Caki2 (cell line): Measurements from ENCODE around the gene DHCR7. TPM values are rescaled to one million over a fixed set of nuclear protein-coding genes. Genes with fewer than 3 reads are reported as not detected.
A peak's percentile ranks its signal among the peaks of the same experiment; 100 is the strongest.
"Not testable (repeated sequence)": the region's sequence is repeated elsewhere in the genome, so short reads cannot be mapped to it uniquely, and the experiment has no call there.

Source experiments
- DNase-seq: peaks from one replicate; pipeline ENCODE4 v3.0.0-alpha.2; 2015; ENCODE audit warnings: low read depth
- in situ Hi-C: cut with HindIII; loops from 2 replicates; pipeline ENCODE4 v1.10.0; 2016; ENCODE audit warnings: low sequenced_read_pairs, low pct_unique_long_range_greater_than_20kb, mixed read lengths
- total RNA-seq: library from RNA; depleted of rRNA; stranded (reverse); fragments of >200 nt; shearing (Covaris generic); gene quantifications from 2 replicates; pipeline ENCODE4 v1.2.3, GENCODE V29; 2014; ENCODE audit warnings: low replicate concordance

The DHCR7 gene
- total RNA-seq, 1 experiment from 2014 or later: 33.1 TPM

DNA sequence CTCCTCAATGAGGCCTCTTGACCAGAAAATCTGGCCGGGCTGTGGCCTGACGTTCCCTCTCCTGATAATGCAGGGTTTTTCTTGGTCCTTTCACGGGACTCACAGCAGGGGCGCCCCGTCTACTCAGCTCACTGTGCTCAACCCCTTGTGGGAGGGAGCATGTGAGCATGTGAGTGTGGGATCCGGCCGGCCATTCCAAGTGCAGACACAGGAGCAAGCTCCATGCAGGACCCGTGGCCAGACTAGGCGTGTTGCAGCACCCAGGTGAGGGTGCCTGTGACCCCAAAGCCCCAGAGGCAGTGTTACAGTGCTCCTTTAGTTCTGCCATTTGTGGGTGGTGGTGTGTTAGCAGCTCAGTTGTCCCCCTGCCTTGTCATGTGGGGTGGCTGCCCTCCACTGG is 18.0 kb downstream of the DHCR7 start:
- DNase-seq: no peak
- in situ Hi-C loops: no loop called here

DNA sequence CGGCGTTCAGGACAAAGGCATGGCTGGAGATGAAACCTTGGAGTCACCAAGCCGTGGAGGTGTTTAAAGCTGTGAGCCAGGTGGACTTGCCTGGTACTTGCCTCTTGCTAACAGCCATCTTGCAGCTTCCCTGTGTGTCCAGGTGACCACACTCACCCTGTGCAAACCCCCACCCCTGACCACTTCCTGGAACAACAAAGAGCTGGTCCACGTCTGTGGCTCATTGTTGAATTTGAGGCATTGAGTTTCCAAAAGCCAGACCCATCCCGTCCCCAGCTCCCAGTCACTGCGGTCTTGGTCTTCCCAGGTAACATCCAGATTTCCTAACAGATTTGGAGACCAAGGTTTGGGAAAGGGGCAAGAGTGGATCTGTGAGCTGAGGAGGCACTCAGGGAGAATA is 18.5 kb downstream of the DHCR7 start:
- in situ Hi-C loops: no loop called here
- DNase-seq: no peak

DNA sequence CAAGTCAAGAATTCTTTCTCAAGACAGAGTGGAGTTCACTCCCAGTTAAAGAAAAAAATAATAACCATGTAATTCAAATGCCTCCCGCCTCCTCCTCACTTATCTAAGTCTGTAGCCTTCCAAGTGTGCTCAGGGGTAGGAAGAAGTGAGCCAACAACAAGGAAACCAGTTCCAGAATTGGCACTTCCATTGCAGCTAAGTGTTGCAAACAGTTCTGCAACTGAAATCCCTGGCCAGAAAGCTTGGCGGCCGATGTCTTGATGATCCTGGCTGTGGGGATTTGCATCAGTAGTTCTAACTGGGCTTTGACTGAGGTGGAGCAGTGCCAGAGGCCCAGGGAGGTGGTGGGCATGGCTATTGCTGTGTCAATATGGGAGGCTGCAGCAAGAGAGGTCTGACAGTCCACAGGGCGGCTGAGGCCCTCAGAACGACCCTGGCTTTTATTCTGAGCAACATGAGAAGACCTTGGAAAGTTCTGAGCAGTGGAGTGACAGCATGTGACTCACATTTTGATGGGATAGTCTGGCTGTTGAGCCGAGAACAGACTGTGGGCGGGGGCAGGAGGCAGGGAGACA is 19.2 kb downstream of the DHCR7 start:
- in situ Hi-C loops: no loop called here
- no peak for DNase-seq

DNA sequence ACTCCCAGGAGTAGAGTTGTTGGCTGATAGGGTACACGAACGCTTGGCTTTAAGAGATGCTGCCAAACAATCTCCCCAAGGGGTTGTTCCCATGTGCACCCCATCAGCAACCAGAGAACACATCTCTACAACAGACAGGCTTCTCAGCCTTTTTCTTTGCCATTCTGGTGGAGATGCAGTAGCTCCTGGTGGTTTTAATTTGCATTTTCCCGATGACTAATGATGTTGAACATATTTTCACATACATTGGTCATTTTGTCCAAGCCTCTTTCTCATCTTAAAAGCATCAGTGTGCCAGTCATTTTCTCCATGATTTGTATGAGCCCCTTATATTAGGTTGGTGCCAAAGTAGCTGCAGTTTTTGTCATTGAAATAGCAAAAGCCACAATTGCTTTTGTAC is 21.8 kb downstream of the DHCR7 start:
- in situ Hi-C loops: no loop called here

DNA sequence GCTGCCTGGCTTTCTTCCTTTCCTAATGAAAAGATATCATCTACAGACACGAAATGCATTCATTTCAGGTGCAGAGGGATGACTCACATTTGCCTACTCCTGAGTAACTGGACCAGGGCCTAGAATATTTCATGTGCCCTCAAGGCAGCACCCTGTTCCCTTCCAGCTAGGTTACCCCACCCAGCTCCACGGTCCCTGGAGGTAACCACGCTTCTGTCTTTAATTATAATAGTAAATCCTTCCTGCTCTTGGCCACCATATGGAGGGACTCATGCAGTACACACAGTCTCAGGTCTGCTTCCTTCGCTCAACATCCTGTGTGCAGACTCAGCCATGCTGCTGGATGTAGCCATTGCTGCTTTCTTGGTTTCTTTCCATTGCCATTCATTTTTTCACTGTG is 22.3 kb downstream of the DHCR7 start:
- no peak for DNase-seq
- in situ Hi-C loops: no loop called here

More for the DNA sequence above, 21.8 kb downstream of the DHCR7 start:
- DNase-seq: no peak

DNA sequence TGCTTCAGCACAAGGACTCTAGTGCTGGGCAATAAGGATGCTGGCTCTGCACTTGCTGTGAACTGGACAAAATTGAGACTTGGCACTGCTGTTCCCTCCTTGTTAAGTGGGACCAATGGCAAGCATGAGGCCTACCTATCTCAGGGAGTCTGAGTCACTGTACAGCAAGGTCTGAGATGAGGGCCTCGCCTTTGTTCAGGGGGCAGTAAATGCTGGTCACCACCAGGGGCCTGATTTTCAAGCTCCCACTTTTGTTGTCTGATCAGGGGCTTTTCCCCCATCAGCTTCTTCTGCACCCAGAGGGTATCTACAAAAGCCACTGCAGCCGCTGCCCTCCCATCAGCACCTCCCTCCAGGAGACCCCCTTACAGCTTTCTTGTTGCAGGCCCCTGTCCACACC is 22.8 kb downstream of the DHCR7 start:
- no peak for DNase-seq
- in situ Hi-C loops: no loop called here

DNA sequence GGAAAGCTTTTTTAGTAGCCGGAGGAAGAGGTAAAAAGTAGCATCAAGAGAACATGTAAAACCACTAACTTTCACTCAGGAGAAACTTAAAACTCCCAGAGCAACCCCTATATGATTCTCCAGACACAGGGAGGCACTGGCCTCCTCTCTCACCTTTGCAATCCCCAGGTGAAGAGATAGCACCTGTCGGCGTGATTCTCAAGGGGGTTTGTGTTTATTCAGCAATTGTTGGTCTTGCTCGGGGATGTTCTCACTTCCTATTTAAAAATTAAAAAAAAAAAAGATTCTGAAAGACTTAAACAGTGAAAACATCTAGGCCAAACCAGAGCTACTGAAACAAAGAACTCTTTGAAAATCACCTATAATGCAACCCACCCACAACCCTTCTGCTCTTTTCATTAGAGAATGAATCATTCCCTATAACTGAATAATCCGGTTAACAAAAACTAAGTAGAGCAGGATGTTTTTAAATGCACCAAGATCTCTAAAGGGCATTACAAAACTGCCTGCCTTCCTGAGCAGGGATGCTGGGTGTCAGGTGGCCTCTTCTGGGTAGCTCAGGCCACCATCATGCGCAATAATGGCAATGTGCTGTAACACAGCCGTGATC is 24.9 kb downstream of the DHCR7 start:
- in situ Hi-C loops: no loop called here

DNA sequence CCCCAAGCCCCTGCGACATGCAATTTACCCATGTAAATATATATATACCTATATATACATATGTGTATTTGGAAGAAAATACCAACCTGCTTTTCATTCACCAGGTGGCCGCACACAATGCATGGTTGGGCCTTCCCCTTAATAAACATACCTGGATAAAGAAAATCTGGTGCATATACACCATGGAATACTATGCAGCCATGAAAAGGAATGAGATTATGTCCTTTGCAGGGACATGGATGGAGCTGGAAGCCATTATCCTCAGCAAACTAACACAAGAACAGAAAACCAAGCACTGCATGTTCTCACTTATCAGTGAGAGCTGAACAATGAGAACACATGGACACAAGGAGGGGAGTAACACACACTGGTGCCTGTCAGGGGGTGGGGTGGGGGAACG is 25.9 kb downstream of the DHCR7 start:
- in situ Hi-C loops, DNase-seq: not testable (repeated sequence)

More for the DNA sequence above, 24.9 kb downstream of the DHCR7 start:
- DNase-seq: no peak

DNA sequence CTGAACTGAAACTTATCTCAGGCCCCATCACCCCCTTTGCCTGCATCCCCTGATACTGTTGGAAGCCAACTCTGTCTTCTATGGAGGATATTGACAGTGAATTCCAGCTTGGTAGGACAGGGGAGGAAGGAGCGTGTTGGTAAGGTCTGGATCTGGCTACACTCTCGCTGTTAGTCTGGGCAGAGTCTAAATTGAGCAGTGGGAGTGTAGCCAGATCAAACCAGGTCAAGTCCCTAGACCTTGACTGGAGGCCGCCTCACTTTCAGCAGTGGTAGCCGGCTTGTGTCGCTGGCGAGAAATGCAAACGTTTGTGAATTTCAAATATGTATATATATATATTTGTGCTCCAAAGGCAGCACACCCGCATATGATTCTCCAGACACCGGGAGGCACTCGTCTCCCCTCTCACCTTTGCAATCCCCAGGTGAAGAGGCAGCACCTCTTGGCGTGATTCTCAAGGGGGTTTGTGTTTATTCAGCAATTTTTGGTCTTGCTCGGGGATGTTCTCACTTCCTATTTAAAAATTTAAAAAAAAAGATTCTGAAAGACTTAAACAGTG is 26.7 kb downstream of the DHCR7 start:
- in situ Hi-C loops: no loop called here
- DNase-seq: no peak

DNA sequence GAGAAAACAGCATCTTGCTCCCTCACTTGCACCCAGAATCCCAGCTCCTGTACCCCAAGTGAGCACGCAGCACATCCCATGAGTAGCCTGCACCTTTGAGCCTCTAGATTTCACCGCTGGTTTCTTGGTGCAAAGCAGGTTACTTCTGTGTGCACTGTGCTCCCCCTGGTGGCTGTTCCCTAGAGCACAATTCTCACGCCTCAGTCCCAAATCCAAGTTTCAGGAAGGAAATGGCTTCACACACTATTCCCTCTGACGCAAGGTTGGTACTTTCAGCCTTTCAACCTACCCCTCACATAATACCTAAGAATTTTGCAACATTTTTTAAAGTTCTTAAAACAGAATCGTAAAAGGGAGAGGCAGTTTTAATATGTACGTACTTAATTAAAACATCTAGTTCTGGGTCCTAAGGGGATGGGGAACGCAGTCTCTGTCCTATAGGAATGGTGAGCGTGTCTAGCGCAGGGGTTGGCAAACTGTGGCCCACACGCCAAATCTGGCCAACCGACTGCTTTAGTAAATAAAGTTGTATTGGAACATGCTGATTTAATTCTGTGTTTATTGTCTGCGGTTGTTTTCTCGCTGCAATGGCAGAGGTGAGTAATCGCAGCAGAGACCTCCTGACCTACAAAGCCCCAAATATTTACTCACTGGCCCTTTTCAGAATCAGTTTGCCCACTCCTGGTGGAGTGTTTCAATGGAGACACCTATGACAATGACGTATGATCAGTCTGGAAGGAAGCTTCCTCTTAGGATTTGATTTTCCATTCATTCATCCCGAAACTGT is 27.5 kb downstream of the DHCR7 start:
- in situ Hi-C loops: no loop called here
- DNase-seq: peak; percentile 8

DNA sequence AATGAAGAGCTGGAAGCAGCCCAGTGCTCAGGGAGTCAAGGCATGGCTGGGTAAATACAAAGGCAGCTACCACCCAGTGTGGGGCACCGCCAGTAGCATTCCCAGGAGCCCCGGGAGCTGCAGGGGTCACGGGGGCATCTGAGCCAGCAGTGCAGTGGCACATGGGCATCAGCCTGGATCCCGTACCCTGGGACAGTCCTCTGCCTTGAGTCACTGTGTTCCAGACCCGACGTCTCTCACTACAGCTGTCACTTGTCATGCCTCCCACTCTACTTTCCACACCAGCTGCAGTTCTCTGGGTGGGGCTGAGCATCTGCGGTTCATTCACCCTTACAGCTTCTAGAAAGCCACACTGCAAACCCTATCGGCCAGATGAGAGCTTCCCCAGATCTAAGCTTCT is 29.6 kb downstream of the DHCR7 start:
- no peak for DNase-seq
- in situ Hi-C loops: no loop called here

DNA sequence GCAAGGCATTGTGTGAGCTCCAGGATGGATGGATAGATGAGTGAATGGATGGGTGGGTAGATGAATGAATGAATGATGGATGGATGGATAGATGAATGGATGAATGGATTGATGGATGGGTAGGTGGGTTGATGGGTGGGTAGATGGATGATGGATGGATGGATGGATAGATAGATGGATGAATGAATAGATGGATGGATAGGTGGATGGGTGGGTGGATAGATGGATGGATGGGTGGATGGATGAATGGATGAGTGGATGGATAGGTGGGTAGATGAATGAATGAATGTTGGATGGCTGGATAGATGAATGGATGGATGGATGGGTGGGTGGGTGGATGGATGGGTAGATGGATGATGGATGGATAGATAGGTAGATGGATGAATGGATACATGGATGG is 33.5 kb downstream of the DHCR7 start:
- no peak for DNase-seq
- in situ Hi-C loops: no loop called here

DNA sequence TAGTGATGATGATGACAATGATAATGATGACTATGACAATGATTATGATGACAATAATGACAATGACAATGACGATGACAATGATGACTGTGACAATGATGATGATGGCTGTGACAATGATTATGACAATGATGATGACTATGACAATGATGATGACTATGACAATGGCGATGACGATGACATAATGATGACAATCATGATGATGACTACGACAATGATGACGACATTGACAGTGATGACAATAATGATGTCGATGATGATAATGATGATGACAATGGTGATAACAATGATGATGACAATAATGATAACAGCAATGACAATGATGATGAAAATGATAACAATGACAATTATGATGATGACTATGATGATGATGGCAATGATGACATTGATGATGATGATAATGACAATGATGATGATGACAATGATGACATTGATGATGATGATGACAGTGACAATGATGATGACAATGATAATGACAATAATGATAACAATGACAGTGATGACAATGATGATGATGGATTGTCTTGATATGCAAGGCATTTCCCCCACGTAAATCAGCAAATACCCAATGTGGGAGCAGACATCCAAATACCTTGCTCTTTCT is 37.7 kb downstream of the DHCR7 start:
- in situ Hi-C loops: no loop called here

DNA sequence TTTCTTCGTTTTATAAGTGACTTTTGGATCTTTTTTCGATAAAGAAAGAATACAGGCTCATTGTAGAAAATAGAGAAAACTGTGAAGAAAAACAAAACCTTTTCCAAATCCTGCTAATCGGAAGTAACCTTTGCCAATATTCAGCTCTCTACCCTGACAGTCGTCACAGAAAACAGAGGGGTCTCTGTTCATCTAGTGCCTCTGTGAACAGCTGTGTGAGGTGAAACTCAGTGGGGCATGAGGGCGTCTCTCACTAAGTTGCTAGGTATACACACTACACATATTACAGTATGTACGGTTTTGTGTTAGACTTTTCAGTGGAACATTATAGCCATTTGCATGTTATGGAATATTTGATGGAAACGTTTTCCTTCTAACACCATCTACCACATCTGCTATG is 39.4 kb downstream of the DHCR7 start:
- DNase-seq: no peak
- in situ Hi-C loops: no loop called here

More for the DNA sequence above, 37.7 kb downstream of the DHCR7 start:
- no peak for DNase-seq

DNA sequence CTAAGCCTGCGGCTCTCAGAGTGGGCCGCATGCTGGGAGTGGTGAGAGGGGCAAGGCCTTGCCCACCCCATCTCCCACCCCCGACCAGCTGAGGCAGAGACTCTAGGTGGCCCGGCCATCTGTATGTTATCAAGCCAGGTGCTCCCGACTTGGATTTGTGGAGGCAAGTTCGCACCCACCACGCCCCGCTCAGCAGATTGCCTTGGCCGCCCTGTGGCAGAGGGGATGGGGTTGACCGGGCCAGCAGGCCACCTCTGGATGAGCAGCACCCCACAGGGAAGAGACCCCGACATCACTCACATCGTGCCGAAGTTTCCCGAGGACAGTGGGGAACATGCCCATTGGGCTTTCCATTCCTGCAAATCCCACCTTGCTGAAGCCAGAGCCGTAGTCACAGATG is 40.8 kb downstream of the DHCR7 start:
- in situ Hi-C loops: no loop called here
- DNase-seq: no peak

DNA sequence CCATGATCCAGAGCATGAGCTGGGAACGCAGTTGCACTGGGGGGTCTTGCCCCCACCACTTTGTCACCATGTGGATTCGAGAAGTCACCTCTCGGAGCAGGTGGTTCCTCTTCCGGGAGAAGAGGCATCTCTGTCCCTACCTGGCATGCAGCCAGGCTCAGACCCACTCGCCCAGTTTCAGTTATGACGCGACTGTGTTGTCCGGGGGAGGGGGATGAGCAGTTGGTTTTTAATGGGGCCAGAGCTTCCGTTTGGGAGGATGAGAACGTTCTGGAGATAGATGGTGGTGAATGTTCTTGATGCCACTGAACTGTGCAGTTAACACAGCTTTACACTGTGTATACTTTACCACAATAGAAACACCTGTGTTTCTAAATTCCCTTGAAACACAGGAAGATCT is 41.5 kb downstream of the DHCR7 start:
- in situ Hi-C loops: no loop called here
- DNase-seq: no peak

DNA sequence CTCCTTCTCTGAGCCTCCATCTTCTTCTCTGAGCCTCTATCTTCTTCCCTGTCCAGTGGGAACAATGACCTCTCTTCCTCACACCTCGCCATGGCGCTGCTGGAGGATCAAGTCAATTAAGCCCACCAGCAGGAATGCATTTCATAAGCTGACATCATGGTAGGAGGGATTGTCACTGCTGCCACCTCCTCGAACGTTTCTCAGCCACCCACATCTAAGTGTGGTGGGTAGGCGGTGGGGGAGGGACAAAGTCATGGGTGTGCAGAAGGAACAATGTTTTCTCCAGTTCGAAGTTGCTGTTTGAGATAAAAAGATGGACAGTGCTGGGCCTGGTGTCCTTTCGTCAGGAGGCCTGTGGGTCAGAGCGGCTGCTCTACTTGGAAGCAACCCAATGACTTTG is 44.0 kb downstream of the DHCR7 start:
- no peak for DNase-seq
- in situ Hi-C loops: no loop called here

DNA sequence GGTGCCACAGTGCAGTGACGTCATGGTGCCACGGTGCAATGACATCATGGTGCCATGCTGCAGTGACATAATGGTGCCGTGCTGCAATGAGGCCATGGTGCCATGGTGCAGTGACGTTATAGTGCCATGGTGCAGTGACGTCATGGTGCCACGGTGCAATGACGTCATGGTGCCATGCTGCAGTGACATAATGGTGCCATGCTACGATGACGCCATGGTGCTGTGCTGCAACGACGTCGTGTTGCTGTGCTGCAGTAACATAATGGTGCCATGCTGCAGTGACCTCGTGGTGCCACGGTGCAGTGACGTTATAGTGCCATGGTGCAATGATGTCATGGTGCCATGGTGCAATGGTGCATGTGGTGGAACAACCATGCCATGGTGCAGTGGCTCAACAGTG is 45.3 kb downstream of the DHCR7 start:
- in situ Hi-C loops: no loop called here
- no peak for DNase-seq

DNA sequence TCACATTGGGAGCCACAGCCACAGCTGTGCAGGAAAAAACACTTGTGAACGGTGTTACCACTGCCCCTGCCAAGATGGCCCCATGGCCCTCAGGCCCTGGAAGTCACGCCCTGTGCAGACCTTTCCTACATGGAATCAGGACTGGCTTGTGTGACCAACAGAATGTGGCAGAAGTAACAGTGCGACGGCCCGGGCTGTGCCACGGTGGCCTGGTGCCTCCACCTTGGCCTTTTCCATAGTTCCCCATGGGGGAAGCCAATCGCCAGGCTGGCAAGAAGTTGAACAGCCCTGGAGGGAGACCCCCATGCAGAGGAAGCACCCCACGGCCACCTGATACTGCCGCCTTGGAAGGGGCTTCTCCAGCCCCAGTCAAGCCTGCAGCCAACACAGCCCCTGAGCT is 48.0 kb downstream of the DHCR7 start:
- in situ Hi-C loops: no loop called here
- DNase-seq: no peak
